A549 (cell line): ENCODE data around the gene PCGF5. TPM values are rescaled to one million over a fixed set of nuclear protein-coding genes. Genes with fewer than 3 reads are reported as not detected.

ENCODE experiments used
- ATAC-seq, 2 experiments: fragments of 200-7000 bp in 1 of 2; fragments of >200 bp in 1 of 2; cut with Nextera tagmentation in 1 of 2; cut with Tn5 transposase in 1 of 2; 3 replicates each; pipeline versions ENCODE4 v1.8.0 to v1.9.1; 2018 to 2020; ENCODE audit warnings: mild to moderate bottlenecking in 1 of 2, moderate library complexity in 1 of 2
- CTCF ChIA-PET: fragments of 300-600 bp; sonication (Branson Sonifier 250); formaldehyde crosslinking; extraction: SDS; loops from one replicate; lab custom pipeline; 2021; ENCODE audit warnings: antibody characterized with exemption, inconsistent platforms; lab: Yijun Ruan, JAX
- POLR2A ChIA-PET: fragments of 350-600 bp; formaldehyde crosslinking; extraction: SDS; loops from one replicate; lab custom pipeline; 2021; ENCODE audit warnings: antibody characterized with exemption, inconsistent platforms; lab: Yijun Ruan, JAX
- DNase-seq, 2 experiments: peaks; one replicate each; pipeline versions ENCODE4 v3.0.0 to v3.0.0-alpha.2; 2011 to 2016; ENCODE audit warnings: low read depth in 1 of 2, low spot score in 1 of 2
- FAIRE-seq: peaks from 2 replicates; lab custom pipeline; 2011; peaks lifted over from hg19 to GRCh38; lab: Jason Lieb, UNC
- H3K27ac ChIP-seq, 2 experiments: fragments of >200 bp; sonication (Bioruptor Twin); formaldehyde crosslinking; 3 replicates each; pipeline ENCODE4 v1.5.1; 2016 to 2017
- H3K4me1 ChIP-seq: fragments of >200 bp; sonication (Bioruptor Twin); formaldehyde crosslinking; 3 replicates; pipeline ENCODE4 v1.6.1; 2016
- H3K4me2 ChIP-seq: fragments of >200 bp; sonication (Bioruptor Twin); formaldehyde crosslinking; 3 replicates; pipeline ENCODE4 v1.6.1; 2016
- H3K4me3 ChIP-seq: fragments of >200 bp; sonication (Bioruptor Twin); formaldehyde crosslinking; 3 replicates; pipeline ENCODE4 v1.5.1; 2016
- H3K9me3 ChIP-seq: fragments of >200 bp; sonication (Bioruptor Twin); formaldehyde crosslinking; 3 replicates; pipeline ENCODE4 v1.6.1; 2016
- CBX2 ChIP-seq: fragments of 200-600 bp; sonication (generic); IDR thresholded peaks from 2 replicates; pipeline ENCODE4 v1.6.1; 2016; ENCODE audit warnings: low read depth, mild to moderate bottlenecking, borderline replicate concordance
- CBX8 ChIP-seq: fragments of 200-600 bp; sonication (generic); IDR thresholded peaks from 2 replicates; pipeline ENCODE4 v1.6.1; 2016
- CEBPB ChIP-seq, 2 experiments: fragments of >200 bp in 1 of 2; sonication (Bioruptor Twin) in 1 of 2; formaldehyde crosslinking in 1 of 2; IDR thresholded peaks; 2 replicates each; pipeline ENCODE4 v1.6.1; 2012 to 2016
- CTCF ChIP-seq: fragments of >200 bp; sonication (Bioruptor Twin); formaldehyde crosslinking; IDR thresholded peaks from 3 replicates; pipeline ENCODE4 v1.5.1; 2016
- ELK1 ChIP-seq: fragments of 150-350 bp; IDR thresholded peaks from 2 replicates; pipeline ENCODE4 v1.6.1; 2014; ENCODE audit warnings: low read depth, mild to moderate bottlenecking, low read length
- EP300 ChIP-seq, 2 experiments: fragments of >200 bp; sonication (Bioruptor Twin); formaldehyde crosslinking; IDR thresholded peaks; 2 replicates in 1 of 2; 3 replicates in 1 of 2; pipeline ENCODE4 v1.6.1; 2016 to 2017
- ESRRA ChIP-seq: fragments of 150-350 bp; IDR thresholded peaks from 2 replicates; pipeline ENCODE4 v1.6.1; 2014; ENCODE audit warnings: mild to moderate bottlenecking, low read length, borderline replicate concordance
- FOSL2 ChIP-seq, 2 experiments: fragments of 450-650 bp in 1 of 2; fragments of >200 bp in 1 of 2; sonication (Bioruptor Twin) in 1 of 2; formaldehyde crosslinking; IDR thresholded peaks; 2 replicates each; pipeline versions ENCODE4 v1.5.0 to v1.6.1; 2016 to 2020; ENCODE audit warnings: mild to moderate bottlenecking in 1 of 2, moderate library complexity in 1 of 2
- HDAC2 ChIP-seq: fragments of 200-600 bp; sonication (generic); IDR thresholded peaks from 2 replicates; pipeline ENCODE4 v1.6.1; 2016
- HES2 ChIP-seq: fragments of >200 bp; sonication (Bioruptor Twin); formaldehyde crosslinking; IDR thresholded peaks from 2 replicates; pipeline ENCODE4 v1.6.1; 2016
- KDM1A ChIP-seq: fragments of 200-600 bp; sonication (generic); IDR thresholded peaks from 2 replicates; pipeline ENCODE4 v1.6.1; 2016; ENCODE audit warnings: low read depth, mild to moderate bottlenecking
- MAFK ChIP-seq: fragments of 450-650 bp; IDR thresholded peaks from 2 replicates; pipeline ENCODE4 v1.6.1; 2014; ENCODE audit not compliant: partially characterized antibody
- NFE2L2 ChIP-seq: fragments of 150-350 bp; conservative IDR thresholded peaks from 2 replicates; pipeline ENCODE4 v1.6.1; 2014; ENCODE audit warnings: low read length
- PHF8 ChIP-seq: fragments of 200-600 bp; sonication (generic); IDR thresholded peaks from 2 replicates; pipeline ENCODE4 v1.6.1; 2016; ENCODE audit warnings: low read depth, mild to moderate bottlenecking, antibody characterized with exemption, moderate library complexity, borderline replicate concordance
- POLR2AphosphoS2 ChIP-seq: conservative IDR thresholded peaks from 2 replicates; pipeline ENCODE4 v1.6.1; 2012; ENCODE audit warnings: low read length, improper control_type of control experiment, inconsistent platforms
- RAD21 ChIP-seq, 2 experiments: fragments of >200 bp in 1 of 2; sonication (Bioruptor Twin) in 1 of 2; formaldehyde crosslinking in 1 of 2; IDR thresholded peaks in 1 of 2; conservative IDR thresholded peaks in 1 of 2; 2 replicates in 1 of 2; 3 replicates in 1 of 2; pipeline ENCODE4 v1.6.1; 2012 to 2018; ENCODE audit warnings: inconsistent platforms in 1 of 2
- RNF2 ChIP-seq: fragments of 200-600 bp; sonication (generic); IDR thresholded peaks from 2 replicates; pipeline ENCODE4 v1.6.1; 2016; ENCODE audit warnings: low read depth, mild to moderate bottlenecking, antibody characterized with exemption, moderate library complexity, borderline replicate concordance
- TFCP2L1 ChIP-seq: fragments of 250-450 bp; sonication (Bioruptor Pico); IDR thresholded peaks from 2 replicates; pipeline ENCODE4 v1.5.0; 2021; ENCODE audit warnings: mild to moderate bottlenecking
- ZC3H11A ChIP-seq: fragments of 450-650 bp; IDR thresholded peaks from 2 replicates; pipeline ENCODE4 v1.6.1; 2014; ENCODE audit warnings: antibody characterized with exemption, mild to moderate bottlenecking
- ZFP36 ChIP-seq: fragments of 450-650 bp; IDR thresholded peaks from 2 replicates; pipeline ENCODE4 v1.6.1; 2014; ENCODE audit warnings: borderline replicate concordance; ENCODE audit not compliant: partially characterized antibody
- WGBS: methylation state at CpG from one replicate; pipeline ENCODE4 v1.1.6; 2017; ENCODE audit errors: missing lambda C conversion rate; 5-methylcytosine and 5-hydroxymethylcytosine counted together
- polyA plus RNA-seq, 4 experiments: library from polyadenylated mRNA; depleted of rRNA in 3 of 4; stranded (reverse); fragments of >200 nt; fragmentation: RNase III in 1 of 4; extraction: RNeasy Plus Mini Kit Qiagen cat#74134 plus additional on column Dnase treatment in 1 of 4; gene quantifications; 2 replicates in 3 of 4; 3 replicates in 1 of 4; pipeline ENCODE4 v1.2.3, GENCODE V29; 2011 to 2017

The PCGF5 gene
- polyA plus RNA-seq, 2 of the 4 experiments (the other 2 are of a cell fraction): 28.5 to 39.9 TPM

- POLR2A ChIA-PET: no interaction called here
- TF ChIP-seq NFE2L2 (no peak), MAFK (no peak)
- DNase-seq: no peak
- Histone ChIP-seq H3K27ac (no peak overlapping the region), H3K4me1 (no peaks in the 10 kb centered on the region), H3K9me3 (no peaks in the 10 kb centered on the region), H3K4me2 (no peak overlapping the region), H3K4me3 (no peak overlapping the region)
- FAIRE-seq: no peak
- CTCF ChIA-PET: interaction anchor here (10.8 kb wide), 1 partner anchor 13 kb away, joined by 94 read pairs; no protein-coding TSS in a partner anchor
- ATAC-seq: no peak
Measured at GRCh38 chr10:91311601-91312381, 91.3 kb downstream of the PCGF5 start.

GRCh38 chr10:91312382-91312733, 91.9 kb downstream of the PCGF5 start:
- ATAC-seq (no peak), DNase-seq (no peak), FAIRE-seq (no peak)
- ChIA-PET CTCF (interaction anchor here (10.8 kb wide), 1 partner anchor 14 kb away, joined by 94 read pairs; no protein-coding TSS in a partner anchor), POLR2A (no interaction called here)
- no peaks in the 10 kb centered on the region for H3K9me3 ChIP-seq
- TF ChIP-seq CBX2: no peak
- WGBS: 48% methylated on average over 2 of the region's 2 CpGs
- H3K4me3 ChIP-seq: no peak overlapping the region
- no peak overlapping the region for H3K4me2 ChIP-seq
- H3K27ac ChIP-seq: no peak overlapping the region
- no peaks in the 10 kb centered on the region for H3K4me1 ChIP-seq

GRCh38 chr10:91313796-91314485, 93.5 kb downstream of the PCGF5 start:
- WGBS: 41% methylated on average over 6 of the region's 6 CpGs
- POLR2A ChIA-PET: no interaction called here
- Histone ChIP-seq H3K4me1 (no peaks in the 10 kb centered on the region), H3K4me3 (no peak overlapping the region), H3K27ac (no peak overlapping the region), H3K9me3 (no peaks in the 10 kb centered on the region), H3K4me2 (no peak overlapping the region)
- CTCF ChIA-PET: interaction anchor here (1.2 to 10.8 kb wide), 2 partner anchors 15 to 612 kb away, joined by 4 to 94 read pairs; no protein-coding TSS in a partner anchor
- ATAC-seq (no peak), FAIRE-seq (no peak), DNase-seq (no peak)
- TF ChIP-seq PHF8: no peak
- TF ChIP-seq EP300 (IDR thresholded peaks at IDR 0.05): no peak
- TF ChIP-seq POLR2AphosphoS2: no peak
- no peak for TF ChIP-seq FOSL2 (IDR thresholded peaks at IDR 0.05)
- no peak for TF ChIP-seq FOSL2 (CRISPR knock-in tag; IDR thresholded peaks at IDR 0.05)
- no peak for TF ChIP-seq ZFP36
- no peak for TF ChIP-seq ESRRA
- TF ChIP-seq MAFK: no peak
- no peak for TF ChIP-seq HES2
- TF ChIP-seq CEBPB (IDR thresholded peaks at IDR 0.05): no peak
- TF ChIP-seq KDM1A: no peak
- TF ChIP-seq RAD21 (conservative IDR thresholded peaks at IDR 0.05 in 1 of 2, IDR thresholded peaks at IDR 0.05 in 1 of 2): no peak
- TF ChIP-seq CBX8: no peak

GRCh38 chr10:91316486-91316885, 96.0 kb downstream of the PCGF5 start:
- H3K4me1 ChIP-seq: no peaks in the 10 kb centered on the region
- no peak overlapping the region for H3K27ac ChIP-seq
- H3K9me3 ChIP-seq: no peaks in the 10 kb centered on the region; the same call in 2 of the 3 replicates
- ChIA-PET CTCF (interaction anchor here (0.9 to 10.8 kb wide), 4 partner anchors 12 to 404 kb away, joined by 3 to 94 read pairs (median 3); no protein-coding TSS in a partner anchor), POLR2A (no interaction called here)
- no peak overlapping the region for H3K4me2 ChIP-seq
- DNase-seq (no peak), FAIRE-seq (no peak), ATAC-seq (no peak)
- TF ChIP-seq POLR2AphosphoS2 (no peak), MAFK (no peak), RNF2 (no peak), TFCP2L1 (CRISPR knock-in tag) (no peak), HDAC2 (no peak), ELK1 (no peak), CTCF (no peak), ZC3H11A (no peak)
- whole genome bisulfite sequencing: 10% methylated on average over 2 of the region's 2 CpGs
- H3K4me3 ChIP-seq: no peak overlapping the region
